Measurements from ENCODE around the gene CTDP1.

DNA sequence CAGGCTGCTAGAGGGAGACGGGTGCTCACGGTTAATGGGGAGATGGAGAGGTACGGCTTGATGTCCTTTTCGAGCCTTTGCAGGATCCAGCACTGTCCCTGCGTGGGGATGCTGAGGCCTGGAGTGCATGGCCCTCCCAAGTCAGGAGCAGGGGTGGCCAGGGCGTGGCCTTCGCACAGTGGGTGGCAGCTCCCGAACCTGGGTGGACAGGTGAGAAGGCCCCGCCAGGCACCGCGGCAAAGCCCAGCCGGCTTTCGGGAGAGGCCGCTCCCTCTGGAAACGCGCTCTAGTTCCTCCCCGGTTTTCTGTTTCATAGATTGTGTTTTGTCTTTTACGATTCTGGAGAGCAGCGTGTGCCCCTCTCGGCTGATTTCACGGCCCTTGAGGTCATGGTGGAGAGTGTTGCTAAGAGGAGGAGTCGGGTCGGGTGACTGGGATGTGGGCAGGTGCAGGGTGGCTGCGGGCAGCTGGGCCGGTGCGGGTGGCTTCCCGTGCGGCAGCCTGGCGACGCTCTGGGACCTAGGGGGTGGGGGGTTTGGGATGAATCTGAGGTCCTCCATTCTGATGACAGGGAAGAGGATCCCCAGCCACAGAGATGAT is 39.4 kb downstream of the CTDP1 start:
- TF ChIP-seq, protein P1, sequence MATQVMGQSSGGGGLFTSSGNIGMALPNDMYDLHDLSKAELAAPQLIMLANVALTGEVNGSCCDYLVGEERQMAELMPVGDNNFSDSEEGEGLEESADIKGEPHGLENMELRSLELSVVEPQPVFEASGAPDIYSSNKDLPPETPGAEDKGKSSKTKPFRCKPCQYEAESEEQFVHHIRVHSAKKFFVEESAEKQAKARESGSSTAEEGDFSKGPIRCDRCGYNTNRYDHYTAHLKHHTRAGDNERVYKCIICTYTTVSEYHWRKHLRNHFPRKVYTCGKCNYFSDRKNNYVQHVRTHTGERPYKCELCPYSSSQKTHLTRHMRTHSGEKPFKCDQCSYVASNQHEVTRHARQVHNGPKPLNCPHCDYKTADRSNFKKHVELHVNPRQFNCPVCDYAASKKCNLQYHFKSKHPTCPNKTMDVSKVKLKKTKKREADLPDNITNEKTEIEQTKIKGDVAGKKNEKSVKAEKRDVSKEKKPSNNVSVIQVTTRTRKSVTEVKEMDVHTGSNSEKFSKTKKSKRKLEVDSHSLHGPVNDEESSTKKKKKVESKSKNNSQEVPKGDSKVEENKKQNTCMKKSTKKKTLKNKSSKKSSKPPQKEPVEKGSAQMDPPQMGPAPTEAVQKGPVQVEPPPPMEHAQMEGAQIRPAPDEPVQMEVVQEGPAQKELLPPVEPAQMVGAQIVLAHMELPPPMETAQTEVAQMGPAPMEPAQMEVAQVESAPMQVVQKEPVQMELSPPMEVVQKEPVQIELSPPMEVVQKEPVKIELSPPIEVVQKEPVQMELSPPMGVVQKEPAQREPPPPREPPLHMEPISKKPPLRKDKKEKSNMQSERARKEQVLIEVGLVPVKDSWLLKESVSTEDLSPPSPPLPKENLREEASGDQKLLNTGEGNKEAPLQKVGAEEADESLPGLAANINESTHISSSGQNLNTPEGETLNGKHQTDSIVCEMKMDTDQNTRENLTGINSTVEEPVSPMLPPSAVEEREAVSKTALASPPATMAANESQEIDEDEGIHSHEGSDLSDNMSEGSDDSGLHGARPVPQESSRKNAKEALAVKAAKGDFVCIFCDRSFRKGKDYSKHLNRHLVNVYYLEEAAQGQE (IDR thresholded peaks at IDR 0.05; ENCODE audit: insufficient read depth in 1 of 2, low read depth in 2 of 2, low read length in 2 of 2), result no peak
- TF ChIP-seq TAF1 (IDR thresholded peaks at IDR 0.05; ENCODE audit: borderline replicate concordance, insufficient read depth, low read length) (no peak), SIN3A (IDR thresholded peaks at IDR 0.05; ENCODE audit: borderline replicate concordance, insufficient read depth, low read length) (no peak), POLR2AphosphoS5 (IDR thresholded peaks at IDR 0.05; ENCODE audit: low read depth, low read length) (no peak), FOXP2 (optimal IDR thresholded peaks at IDR 0.05; ENCODE audit: borderline replicate concordance, extremely low read depth, extremely low read length, insufficient read depth) (no peak)
